ENCODE measurements around the gene DPYD.

Gene DPYD

DNA sequence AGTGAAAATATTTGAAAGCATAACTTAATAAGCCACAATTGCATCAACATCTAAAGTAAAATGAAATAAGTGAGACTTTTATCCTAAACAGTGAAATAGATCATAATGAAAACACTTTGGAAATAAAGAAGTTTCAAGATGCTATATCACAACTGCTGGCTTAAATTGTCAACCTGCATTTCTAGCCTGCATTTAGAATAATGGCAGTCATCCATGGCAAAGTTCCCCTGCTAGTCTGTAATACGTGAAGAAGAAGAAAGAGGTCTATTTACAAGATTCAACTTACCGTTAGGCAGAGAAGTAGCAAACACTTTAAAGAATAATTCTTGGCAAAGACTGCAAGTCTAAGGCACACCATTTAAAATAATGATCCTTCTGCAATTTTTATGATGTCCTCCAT, 133.6 kb downstream of the DPYD start:
- DNase-seq (ENCODE audit: low read depth in 2 of 2): no peak

DNA sequence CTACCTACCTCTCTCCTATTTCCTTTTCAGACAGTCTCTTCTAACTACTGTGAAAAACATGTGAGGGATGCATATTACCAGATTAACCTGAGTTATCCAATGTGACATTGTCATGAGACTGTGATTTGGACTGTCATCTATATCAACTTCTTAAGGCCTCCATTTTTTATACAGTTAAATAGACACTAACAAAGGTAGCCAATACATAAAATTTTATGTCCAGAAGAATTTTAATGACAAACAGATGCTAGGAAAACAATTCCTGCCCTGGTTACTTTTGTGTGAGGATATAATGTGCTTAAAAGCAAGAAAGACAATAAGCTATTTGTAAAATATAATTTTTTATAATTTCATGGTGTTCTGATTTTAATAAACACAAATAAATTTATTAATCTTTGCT, 136.2 kb downstream of the DPYD start:
- DNase-seq (ENCODE audit: low read depth in 2 of 2): no peak

GRCh38 chr1:97783751-97784150, 137.1 kb downstream of the DPYD start:
- DNase-seq (ENCODE audit: low read depth in 2 of 2): no peak

- DNase-seq (ENCODE audit: low read depth in 2 of 2): no peak
Measured at GRCh38 chr1:97781762-97782337, 139.0 kb downstream of the DPYD start.

GRCh38 chr1:97780884-97781283, 139.9 kb downstream of the DPYD start:
- DNase-seq (ENCODE audit: low read depth in 2 of 2): no peak

- DNase-seq (ENCODE audit: low read depth in 2 of 2): no peak
Measured at GRCh38 chr1:97778718-97779117, 142.1 kb downstream of the DPYD start.

GRCh38 chr1:97770376-97770775, 150.5 kb downstream of the DPYD start:
- no peak for DNase-seq (ENCODE audit: low read depth in 2 of 2)

- no peak for DNase-seq (ENCODE audit: low read depth in 2 of 2)
Measured at GRCh38 chr1:97767381-97767780, 153.5 kb downstream of the DPYD start.

- DNase-seq (ENCODE audit: low read depth in 2 of 2): no peak
Measured at GRCh38 chr1:97764991-97765390, 155.8 kb downstream of the DPYD start.

DNA sequence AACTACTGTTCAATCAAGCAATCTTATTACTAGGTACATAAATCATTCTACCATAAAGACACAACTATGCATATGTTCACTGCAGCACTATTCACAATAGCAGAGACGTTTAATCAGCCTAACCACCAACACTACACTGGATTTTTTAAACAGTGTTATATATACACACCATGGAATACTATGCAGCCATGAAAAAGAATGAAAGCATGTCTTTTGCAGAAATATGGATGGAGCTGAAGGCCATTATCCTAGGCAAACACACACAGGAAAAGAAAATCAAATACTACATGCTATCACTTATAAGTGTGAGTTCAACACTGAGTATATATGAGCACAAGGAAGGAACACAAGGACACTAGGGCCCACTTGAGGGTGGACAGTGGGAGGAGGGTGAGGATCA, 159.2 kb downstream of the DPYD start:
- DNase-seq (ENCODE audit: low read depth in 2 of 2): no peak

- no peak for DNase-seq (ENCODE audit: low read depth in 2 of 2)
Measured at GRCh38 chr1:97759078-97759477, 161.8 kb downstream of the DPYD start.

GRCh38 chr1:97758541-97759057, 162.2 kb downstream of the DPYD start:
- peak; percentile 55 to 62 for DNase-seq (ENCODE audit: low read depth in 2 of 2)

DNA sequence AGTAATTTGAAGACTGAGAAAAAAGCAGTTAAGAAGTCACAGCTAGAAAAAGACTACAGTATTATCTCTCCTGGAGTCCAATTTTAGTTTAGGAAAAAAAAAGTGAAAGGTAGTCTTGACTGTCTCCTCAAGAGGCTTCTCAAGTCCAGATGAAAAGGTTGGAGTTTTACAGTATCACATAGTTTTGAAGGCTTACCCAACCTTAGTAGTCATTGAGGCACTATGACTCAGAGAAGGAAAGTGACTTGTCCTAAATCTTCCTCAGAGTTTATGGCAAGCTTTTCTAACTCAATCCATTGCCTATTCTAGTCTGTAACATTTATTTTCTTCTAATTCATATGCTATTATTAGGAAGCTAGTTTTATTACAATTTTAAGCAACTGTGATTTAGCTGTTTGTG, 174.9 kb downstream of the DPYD start:
- no peak for DNase-seq (ENCODE audit: low read depth in 2 of 2)

DNA sequence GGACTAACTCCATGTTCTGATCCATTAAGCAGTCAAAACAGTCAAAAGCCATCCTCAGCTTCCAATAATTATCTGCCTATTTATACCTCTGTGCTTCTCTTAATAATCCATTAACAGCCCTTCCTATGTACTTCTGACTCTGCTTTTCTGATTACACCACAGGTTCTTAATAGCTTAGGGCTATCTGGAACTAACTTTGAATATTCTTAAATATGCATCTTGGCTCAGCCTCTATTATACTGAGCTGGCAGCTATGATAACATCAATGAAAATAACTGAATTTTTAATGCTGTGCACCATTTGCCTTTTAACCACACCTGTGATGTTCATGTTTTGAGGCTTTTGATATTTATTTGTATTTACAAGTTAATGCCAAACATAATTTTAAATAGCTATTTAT, 175.9 kb downstream of the DPYD start:
- no peak for DNase-seq (ENCODE audit: low read depth in 2 of 2)

DNA sequence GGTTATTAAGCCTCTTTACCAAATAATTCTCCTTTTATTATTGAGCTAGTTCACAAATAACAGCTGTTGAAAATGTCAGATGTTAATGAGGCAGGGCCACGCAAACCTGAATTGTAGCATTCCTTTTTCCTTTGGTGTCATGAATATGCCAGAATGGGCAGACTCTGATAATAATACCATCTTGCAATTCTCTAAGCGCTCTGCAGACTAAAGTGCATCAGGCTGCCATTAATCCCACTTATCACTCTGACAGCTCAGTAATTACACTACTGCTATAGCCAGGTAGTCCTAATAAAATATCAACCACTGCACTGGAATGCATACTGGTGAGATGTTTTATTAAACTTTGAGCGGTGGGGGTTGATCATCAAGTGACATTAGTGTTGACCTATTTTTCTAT, 177.7 kb downstream of the DPYD start:
- DNase-seq (ENCODE audit: low read depth in 2 of 2): no peak

GRCh38 chr1:97740891-97741290, 179.9 kb downstream of the DPYD start:
- DNase-seq (ENCODE audit: low read depth in 2 of 2): no peak

GRCh38 chr1:97739596-97740103, 181.2 kb downstream of the DPYD start:
- no peak for DNase-seq (ENCODE audit: low read depth in 2 of 2)

- no peak for DNase-seq (ENCODE audit: low read depth in 2 of 2)
Measured at GRCh38 chr1:97738270-97738669, 182.6 kb downstream of the DPYD start.

DNA sequence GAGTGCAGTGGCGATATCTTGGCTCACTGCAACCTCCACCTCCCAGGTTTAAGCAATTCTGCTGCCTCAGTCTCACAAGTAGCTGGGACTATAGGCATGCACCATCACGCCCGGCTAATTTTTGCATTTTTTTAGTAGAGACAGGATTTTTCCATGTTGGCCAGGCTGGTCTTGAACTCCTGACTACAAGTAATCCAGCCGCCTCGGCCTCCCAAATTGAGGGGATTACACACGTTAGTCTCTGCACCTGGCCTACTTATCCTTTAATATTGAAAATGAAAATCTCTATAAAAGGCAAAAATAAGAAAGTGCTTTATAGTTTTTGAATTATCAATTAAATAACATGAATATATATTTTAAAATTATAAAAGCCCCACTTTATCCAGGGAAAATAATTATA, 190.6 kb downstream of the DPYD start:
- no peak for DNase-seq (ENCODE audit: low read depth in 2 of 2)

DNA sequence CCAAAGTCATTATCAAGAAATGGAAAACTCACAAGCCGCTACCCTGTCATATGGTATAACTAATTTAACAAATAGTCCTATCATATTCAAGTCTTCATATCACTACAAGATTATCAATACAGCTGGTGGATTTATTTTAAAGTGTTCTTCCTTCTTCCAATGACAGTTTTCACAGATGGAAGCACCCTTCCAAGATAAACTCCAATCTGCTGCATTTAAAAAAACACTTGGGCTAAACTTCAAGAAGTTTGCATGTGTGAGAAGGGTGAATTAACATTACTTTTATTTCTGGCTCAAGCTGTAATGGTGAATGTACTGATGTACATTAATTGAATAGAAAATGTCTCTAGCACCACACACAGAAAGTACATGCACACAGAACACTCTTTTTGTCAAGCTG, 192.4 kb downstream of the DPYD start:
- DNase-seq (ENCODE audit: low read depth in 2 of 2): no peak

DNA sequence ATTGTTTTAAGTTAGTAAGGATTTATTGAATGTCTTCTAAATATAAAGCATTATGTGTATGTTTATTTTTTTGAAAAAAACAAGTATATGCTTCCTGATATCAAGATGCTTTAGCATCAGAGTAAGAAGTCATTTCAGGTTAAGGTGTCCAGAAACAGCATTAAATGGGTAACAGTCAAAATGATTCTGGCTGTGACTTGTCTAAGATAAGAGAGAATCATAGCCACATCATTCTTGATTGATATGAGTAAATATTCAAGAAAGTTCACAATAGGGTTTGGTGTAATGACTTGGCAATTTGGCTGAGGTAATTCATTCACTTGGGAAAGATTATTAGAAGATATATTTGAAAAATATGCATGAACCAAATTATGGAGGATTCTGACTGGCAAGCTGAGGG, 193.8 kb downstream of the DPYD start:
- no peak for DNase-seq (ENCODE audit: low read depth in 2 of 2)

DNA sequence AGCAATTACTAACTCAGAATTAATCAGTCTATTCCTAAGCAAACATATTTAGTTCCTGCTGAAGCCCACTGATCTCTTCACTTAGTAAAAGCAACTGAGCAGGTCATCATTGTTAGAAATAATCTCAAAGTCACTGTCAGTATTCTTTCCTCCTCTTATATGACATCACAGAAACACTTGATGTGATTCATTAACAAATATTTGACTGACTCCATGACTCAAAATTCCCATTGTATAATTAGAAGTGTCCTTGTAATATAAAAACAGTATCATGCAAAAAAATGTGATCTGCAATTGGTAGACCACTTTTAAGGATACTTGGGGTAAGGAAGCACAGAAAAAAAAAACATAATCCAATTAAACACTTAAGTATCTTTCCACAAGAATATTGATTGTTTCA, 194.4 kb downstream of the DPYD start:
- DNase-seq (ENCODE audit: low read depth in 2 of 2): no peak

DNA sequence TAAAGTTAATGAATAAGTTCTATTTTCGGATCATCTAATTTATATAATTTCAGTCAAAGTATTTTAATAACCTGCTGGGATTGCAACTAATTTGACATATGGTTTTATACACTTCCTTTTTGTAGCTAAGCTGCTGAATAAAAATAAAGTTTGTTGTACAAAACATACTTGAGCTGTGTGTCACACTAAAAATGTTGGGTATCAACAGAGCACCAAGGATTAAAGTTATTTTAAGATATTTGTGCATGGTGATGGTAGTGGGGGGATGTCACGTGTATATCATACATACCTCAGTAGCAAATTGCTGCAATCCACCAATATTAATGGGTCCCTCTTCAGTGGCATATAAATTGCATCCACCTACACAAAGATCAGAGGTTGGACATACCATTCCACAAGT, 199.6 kb downstream of the DPYD start:
- no peak for DNase-seq (ENCODE audit: low read depth in 2 of 2)

- no peak for DNase-seq (ENCODE audit: low read depth in 2 of 2)
Measured at GRCh38 chr1:97712980-97713379, 207.9 kb downstream of the DPYD start.

Measured in fibroblast of skin of left biceps (primary cell).